Ovary (tissue), 3 donors: ENCODE results near the gene CTSO.

ENCODE experiments used
- POLR2A ChIP-seq: fragments of 450-650 bp; IDR thresholded peaks from one replicate; pipeline ENCODE4 v1.6.1; 2017; ENCODE audit warnings: antibody characterized with exemption, mild to moderate bottlenecking, moderate library complexity
- TF ChIP-seq, protein P1 (sequence below), 3 donors: fragments of 450-650 bp in 2 of 3; fragments of 200-600 bp in 1 of 3; IDR thresholded peaks; one replicate each; pipeline versions ENCODE4 v1.5.1 to v1.8.0; 2016 to 2022; ENCODE audit warnings: antibody characterized with exemption in 3 of 3, mild to moderate bottlenecking in 1 of 3
- donor health status: DM: no; HTN: no; CAD: no.

DNA sequence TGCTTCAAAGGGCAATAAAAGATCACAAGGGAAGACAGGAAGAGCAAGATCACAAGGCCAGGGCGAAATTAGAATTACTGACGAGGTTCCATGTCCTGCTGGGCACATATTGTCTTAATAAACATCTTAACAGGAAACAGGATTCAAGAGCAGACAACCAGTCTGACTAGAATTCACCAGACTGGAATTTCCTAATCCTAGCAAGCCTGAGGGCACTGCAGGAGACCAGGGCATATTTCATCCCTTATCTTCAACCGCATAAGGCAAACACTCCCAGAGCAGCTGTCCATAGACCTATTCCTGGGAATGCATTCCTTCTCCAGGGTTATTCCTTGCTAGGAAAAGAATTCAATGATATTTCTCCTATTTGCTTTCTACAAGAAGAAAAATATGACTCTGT lies 62.6 kb downstream of the CTSO start:
- TF ChIP-seq POLR2A = no peak
- TF ChIP-seq, protein P1, sequence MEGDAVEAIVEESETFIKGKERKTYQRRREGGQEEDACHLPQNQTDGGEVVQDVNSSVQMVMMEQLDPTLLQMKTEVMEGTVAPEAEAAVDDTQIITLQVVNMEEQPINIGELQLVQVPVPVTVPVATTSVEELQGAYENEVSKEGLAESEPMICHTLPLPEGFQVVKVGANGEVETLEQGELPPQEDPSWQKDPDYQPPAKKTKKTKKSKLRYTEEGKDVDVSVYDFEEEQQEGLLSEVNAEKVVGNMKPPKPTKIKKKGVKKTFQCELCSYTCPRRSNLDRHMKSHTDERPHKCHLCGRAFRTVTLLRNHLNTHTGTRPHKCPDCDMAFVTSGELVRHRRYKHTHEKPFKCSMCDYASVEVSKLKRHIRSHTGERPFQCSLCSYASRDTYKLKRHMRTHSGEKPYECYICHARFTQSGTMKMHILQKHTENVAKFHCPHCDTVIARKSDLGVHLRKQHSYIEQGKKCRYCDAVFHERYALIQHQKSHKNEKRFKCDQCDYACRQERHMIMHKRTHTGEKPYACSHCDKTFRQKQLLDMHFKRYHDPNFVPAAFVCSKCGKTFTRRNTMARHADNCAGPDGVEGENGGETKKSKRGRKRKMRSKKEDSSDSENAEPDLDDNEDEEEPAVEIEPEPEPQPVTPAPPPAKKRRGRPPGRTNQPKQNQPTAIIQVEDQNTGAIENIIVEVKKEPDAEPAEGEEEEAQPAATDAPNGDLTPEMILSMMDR (IDR thresholded peaks at IDR 0.05) = no peak
